Astrocyte (in vitro differentiated cells and primary cell): Measurements from ENCODE around the gene ASXL1. TPM values are rescaled to one million over a fixed set of nuclear protein-coding genes. Genes with fewer than 3 reads are reported as not detected.

Source experiments
- DNase-seq: peaks from one replicate; pipeline ENCODE4 v3.0.0-alpha.2; 2010; ENCODE audit warnings: low read depth
- FAIRE-seq: peaks from 2 replicates; lab custom pipeline; 2011; peaks lifted over from hg19 to GRCh38; lab: Jason Lieb, UNC
- H2AFZ ChIP-seq: 2 replicates; pipeline ENCODE4 v1.6.0; 2012; ENCODE audit warnings: low read depth, low read length, inconsistent platforms
- H3K27ac ChIP-seq: 2 replicates; pipeline ENCODE4 v1.5.1; 2011; ENCODE audit warnings: low read depth, low read length, inconsistent platforms
- H3K27me3 ChIP-seq: 2 replicates; pipeline ENCODE4 v1.6.0; 2011; ENCODE audit warnings: low read length, inconsistent platforms; ENCODE audit not compliant: insufficient read depth
- H3K36me3 ChIP-seq: 2 replicates; pipeline ENCODE4 v1.5.1; 2011; ENCODE audit warnings: low read length, inconsistent platforms; ENCODE audit not compliant: insufficient read depth
- H3K4me1 ChIP-seq: 2 replicates; pipeline ENCODE4 v1.5.1; 2011; ENCODE audit warnings: low read length, inconsistent platforms; ENCODE audit not compliant: insufficient read depth
- H3K4me2 ChIP-seq: 2 replicates; pipeline ENCODE4 v1.6.0; 2012; ENCODE audit warnings: low read length, inconsistent platforms
- H3K4me3 ChIP-seq: 2 replicates; pipeline ENCODE4 v1.5.1; 2011; ENCODE audit warnings: low read depth, mild to moderate bottlenecking, low read length, inconsistent platforms; ENCODE audit not compliant: insufficient read depth
- H3K79me2 ChIP-seq: 2 replicates; pipeline ENCODE4 v1.6.0; 2012; ENCODE audit warnings: mild to moderate bottlenecking, low read length, inconsistent platforms; ENCODE audit not compliant: insufficient read depth
- H3K9ac ChIP-seq: 2 replicates; pipeline ENCODE4 v1.6.0; 2012; ENCODE audit warnings: mild to moderate bottlenecking, low read length, inconsistent platforms
- H3K9me3 ChIP-seq: 2 replicates; pipeline ENCODE4 v1.5.1; 2012; ENCODE audit warnings: low read depth, mild to moderate bottlenecking, low read length, inconsistent platforms; ENCODE audit not compliant: insufficient read depth
- H4K20me1 ChIP-seq: 2 replicates; pipeline ENCODE4 v1.6.0; 2012; ENCODE audit warnings: low read length, inconsistent platforms; ENCODE audit not compliant: insufficient read depth
- H3K27ac Mint-ChIP-seq: one replicate; pipeline ENCODE4 v1.8.0; 2021; ENCODE audit warnings: mild to moderate bottlenecking, mixed read lengths; ENCODE audit not compliant: unreplicated experiment
- H3K27me3 Mint-ChIP-seq: one replicate; pipeline ENCODE4 v1.8.0; 2021; ENCODE audit warnings: low read depth, mixed read lengths; ENCODE audit not compliant: unreplicated experiment
- H3K36me3 Mint-ChIP-seq: one replicate; pipeline ENCODE4 v1.8.0; 2021; ENCODE audit warnings: low read depth, mixed read lengths; ENCODE audit not compliant: unreplicated experiment
- H3K4me1 Mint-ChIP-seq: one replicate; pipeline ENCODE4 v1.8.0; 2021; ENCODE audit warnings: low read depth, mixed read lengths; ENCODE audit not compliant: unreplicated experiment
- H3K4me3 Mint-ChIP-seq: one replicate; pipeline ENCODE4 v1.8.0; 2021; ENCODE audit warnings: mild to moderate bottlenecking, moderate library complexity, mixed read lengths; ENCODE audit not compliant: unreplicated experiment
- H3K9me3 Mint-ChIP-seq: one replicate; pipeline ENCODE4 v1.8.0; 2021; ENCODE audit warnings: mild to moderate bottlenecking, mixed read lengths; ENCODE audit not compliant: unreplicated experiment
- CTCF ChIP-seq: IDR thresholded peaks from 2 replicates; pipeline ENCODE4 v1.5.1; 2011; ENCODE audit warnings: low read depth, mild to moderate bottlenecking, inconsistent platforms, low read length, moderate library complexity; ENCODE audit not compliant: insufficient read depth
- EZH2 ChIP-seq: IDR thresholded peaks from 2 replicates; pipeline ENCODE4 v1.6.1; 2012; ENCODE audit warnings: mild to moderate bottlenecking, low read length, inconsistent platforms; ENCODE audit not compliant: insufficient read depth
- total RNA-seq: library from RNA; stranded (reverse); gene quantifications from 2 replicates; pipeline ENCODE4 v1.2.1, GENCODE V29; 2021

The ASXL1 gene
- total RNA-seq, 1 donor from 2014 or later: 62.4 TPM

- Histone ChIP-seq H3K36me3 (no peaks in the 10 kb centered on the region), H2AFZ (no peak overlapping the region), H3K4me2 (peak overlapping the region; percentile 97), H3K9ac (peak overlapping the region; percentile 90), H3K9me3 (no peaks in the 10 kb centered on the region), H3K79me2 (peaks cover 65% of the 10 kb centered on the region), H3K4me3 (peak overlapping the region; percentile 96), H3K4me1 (peaks cover 20% of the 10 kb centered on the region), H3K27ac (peak overlapping the region; percentile 30), H4K20me1 (peaks cover 62% of the 10 kb centered on the region), H3K27me3 (no peaks in the 10 kb centered on the region)
- FAIRE-seq (no peak), DNase-seq (no peak)
- Mint-ChIP-seq H3K9me3 (no peaks in the 10 kb centered on the region), H3K4me3 (peak overlapping the region; percentile 91), H3K27ac (peak overlapping the region; percentile 38), H3K36me3 (no peaks in the 10 kb centered on the region), H3K27me3 (no peaks in the 10 kb centered on the region), H3K4me1 (peaks cover 15% of the 10 kb centered on the region)
- TF ChIP-seq EZH2: no peak
- no peak for TF ChIP-seq CTCF
Measured at GRCh38 chr20:32360333-32360634, 2.2 kb downstream of the ASXL1 start.

GRCh38 chr20:32362901-32363364, 4.8 kb downstream of the ASXL1 start:
- TF ChIP-seq CTCF (no peak), EZH2 (no peak)
- Histone ChIP-seq H3K9ac (peak overlapping the region; percentile 3), H2AFZ (no peak overlapping the region), H3K4me2 (peak overlapping the region; percentile 11), H3K9me3 (no peaks in the 10 kb centered on the region), H3K27ac (no peak overlapping the region), H3K27me3 (no peaks in the 10 kb centered on the region), H3K79me2 (peaks cover 92% of the 10 kb centered on the region), H3K36me3 (peaks cover 4% of the 10 kb centered on the region), H3K4me1 (peaks cover 4% of the 10 kb centered on the region), H4K20me1 (peaks cover 89% of the 10 kb centered on the region), H3K4me3 (no peak overlapping the region)
- Mint-ChIP-seq H3K27ac (no peak overlapping the region), H3K27me3 (no peaks in the 10 kb centered on the region), H3K4me3 (no peak overlapping the region), H3K4me1 (peaks cover 23% of the 10 kb centered on the region), H3K9me3 (no peaks in the 10 kb centered on the region), H3K36me3 (no peaks in the 10 kb centered on the region)
- no peak for FAIRE-seq
- DNase-seq: no peak

- Histone ChIP-seq H3K79me2 (peaks cover 98% of the 10 kb centered on the region), H3K4me1 (peaks cover 4% of the 10 kb centered on the region), H3K4me2 (no peak overlapping the region), H3K4me3 (no peak overlapping the region), H3K36me3 (peaks cover 4% of the 10 kb centered on the region), H3K27me3 (no peaks in the 10 kb centered on the region), H3K27ac (no peak overlapping the region), H2AFZ (no peak overlapping the region), H3K9ac (no peak overlapping the region), H4K20me1 (peaks cover 94% of the 10 kb centered on the region), H3K9me3 (no peaks in the 10 kb centered on the region)
- TF ChIP-seq CTCF (no peak), EZH2 (no peak)
- Mint-ChIP-seq H3K4me1 (peaks cover 26% of the 10 kb centered on the region), H3K9me3 (no peaks in the 10 kb centered on the region), H3K4me3 (peak overlapping the region; percentile 0), H3K36me3 (no peaks in the 10 kb centered on the region), H3K27me3 (no peaks in the 10 kb centered on the region), H3K27ac (no peak overlapping the region)
- DNase-seq (no peak), FAIRE-seq (no peak)
Measured at GRCh38 chr20:32363492-32363891, 5.4 kb downstream of the ASXL1 start.
